IMR-90 (cell line): Measurements from ENCODE around the gene CHD2. TPM values are rescaled to one million over a fixed set of nuclear protein-coding genes. Genes with fewer than 3 reads are reported as not detected.

Experiments
- ATAC-seq: fragments of 200-7000 bp; cut with Tn5 transposase; 2 replicates; pipeline ENCODE4 v1.9.1; 2020; ENCODE audit warnings: low read depth, mild to moderate bottlenecking, moderate library complexity
- BruUV-seq: library from RNA; stranded (reverse); fragments of 400-500 nt; replicated peaks from 2 replicates; lab custom pipeline; 2021; lab: Mats Ljungman, UMichigan
- CTCF ChIA-PET: fragments of 300-600 bp; formaldehyde crosslinking; extraction: SDS; loops from one replicate; lab custom pipeline; 2021; ENCODE audit warnings: antibody characterized with exemption; lab: Yijun Ruan, JAX
- POLR2A ChIA-PET: fragments of 300-600 bp; sonication (Branson Sonifier 250); formaldehyde crosslinking; loops from one replicate; lab custom pipeline; 2022; ENCODE audit warnings: antibody characterized with exemption; ENCODE audit not compliant: unreplicated experiment; lab: Charles Lee
- DNase-seq: peaks from one replicate; pipeline ENCODE4 v3.0.0; 2013
- H2AFZ ChIP-seq: replicated peaks from 2 replicates; pipeline ENCODE3; 2013; ENCODE audit warnings: low read length, mild to moderate bottlenecking; ENCODE audit not compliant: poor library complexity
- H2AK5ac ChIP-seq: 2 replicates; pipeline ENCODE4 v1.6.1; 2013; ENCODE audit warnings: low read depth, low read length, inconsistent platforms
- H2AK9ac ChIP-seq: replicated peaks from 2 replicates; pipeline ENCODE3; 2013; ENCODE audit warnings: mild to moderate bottlenecking, low read depth, low read length, moderate library complexity; ENCODE audit not compliant: poor library complexity
- H2BK120ac ChIP-seq: 2 replicates; pipeline ENCODE4 v1.6.1; 2013; ENCODE audit warnings: low read depth, low read length, inconsistent platforms
- H2BK15ac ChIP-seq: 3 replicates; pipeline ENCODE4 v1.6.1; 2013; ENCODE audit warnings: low read depth, low read length, inconsistent platforms
- H2BK20ac ChIP-seq: 2 replicates; pipeline ENCODE4 v1.6.1; 2013; ENCODE audit warnings: low read depth, mild to moderate bottlenecking, inconsistent platforms, low read length, moderate library complexity
- H2BK5ac ChIP-seq: 2 replicates; pipeline ENCODE4 v1.6.1; 2013; ENCODE audit warnings: mild to moderate bottlenecking, low read depth, low read length, inconsistent platforms; ENCODE audit not compliant: poor library complexity, severe bottlenecking
- H3K14ac ChIP-seq: replicated peaks from 2 replicates; pipeline ENCODE4 v1.6.1; 2013; ENCODE audit warnings: low read depth, low read length, inconsistent platforms
- H3K18ac ChIP-seq: 2 replicates; pipeline ENCODE4 v1.6.1; 2013; ENCODE audit warnings: low read depth, low read length, control low read depth
- H3K23ac ChIP-seq: 2 replicates; pipeline ENCODE4 v1.6.1; 2013; ENCODE audit warnings: low read depth, low read length, inconsistent platforms
- H3K27ac ChIP-seq: 2 replicates; pipeline ENCODE4 v1.5.1; 2013; ENCODE audit warnings: mild to moderate bottlenecking, control low read depth, low read length; ENCODE audit not compliant: insufficient read depth
- H3K27me3 ChIP-seq: 2 replicates; pipeline ENCODE4 v1.6.1; 2013; ENCODE audit warnings: low read length; ENCODE audit not compliant: control insufficient read depth, insufficient read depth
- H3K36me3 ChIP-seq: 2 replicates; pipeline ENCODE4 v1.6.1; 2013; ENCODE audit warnings: low read length, mixed read lengths; ENCODE audit not compliant: control insufficient read depth, insufficient read depth
- H3K4ac ChIP-seq: 2 replicates; pipeline ENCODE4 v1.6.1; 2013; ENCODE audit warnings: low read depth, low read length, inconsistent platforms
- H3K4me1 ChIP-seq: 2 replicates; pipeline ENCODE4 v1.6.1; 2013; ENCODE audit warnings: low read length, mixed read lengths; ENCODE audit not compliant: control insufficient read depth, insufficient read depth
- H3K4me2 ChIP-seq: 2 replicates; pipeline ENCODE4 v1.6.1; 2013; ENCODE audit warnings: low read depth, mild to moderate bottlenecking, control low read depth, low read length, moderate library complexity
- H3K4me3 ChIP-seq: 2 replicates; pipeline ENCODE4 v1.5.1; 2013; ENCODE audit warnings: low read depth, mild to moderate bottlenecking, control low read depth, low read length, moderate library complexity; ENCODE audit not compliant: insufficient read depth
- H3K56ac ChIP-seq: 2 replicates; pipeline ENCODE4 v1.6.1; 2013; ENCODE audit warnings: low read length, inconsistent platforms; ENCODE audit not compliant: insufficient read depth; ENCODE audit errors: extremely low read depth
- H3K79me1 ChIP-seq, 2 experiments: 2 replicates each; pipeline ENCODE4 v1.6.1; 2013; ENCODE audit warnings: low read length in 2 of 2, inconsistent platforms in 1 of 2, low read depth in 1 of 2
- H3K9ac ChIP-seq: 2 replicates; pipeline ENCODE4 v1.6.1; 2013; ENCODE audit warnings: low read depth, low read length, control low read depth
- H3K9me1 ChIP-seq: 2 replicates; pipeline ENCODE4 v1.6.1; 2013; ENCODE audit warnings: low read length, inconsistent platforms; ENCODE audit not compliant: insufficient read depth
- H3K9me3 ChIP-seq: 2 replicates; pipeline ENCODE4 v1.6.1; 2013; ENCODE audit warnings: low read length; ENCODE audit not compliant: control insufficient read depth, insufficient read depth
- H4K20me1 ChIP-seq: 2 replicates; pipeline ENCODE4 v1.6.1; 2013; ENCODE audit warnings: low read length, inconsistent platforms; ENCODE audit not compliant: insufficient read depth
- H4K5ac ChIP-seq: 2 replicates; pipeline ENCODE4 v1.6.1; 2013; ENCODE audit warnings: mild to moderate bottlenecking, low read depth, low read length, control low read depth
- H4K8ac ChIP-seq, 2 experiments: 2 replicates each; pipeline ENCODE4 v1.6.1; 2013; ENCODE audit warnings: low read depth in 2 of 2, low read length in 2 of 2, control low read depth in 1 of 2, inconsistent platforms in 1 of 2
- H4K91ac ChIP-seq: 2 replicates; pipeline ENCODE4 v1.6.1; 2013; ENCODE audit warnings: low read depth, low read length, inconsistent platforms; ENCODE audit not compliant: insufficient read depth
- BHLHE40 ChIP-seq: fragments of 150-350 bp; IDR thresholded peaks from 2 replicates; pipeline ENCODE4 v1.6.1; 2016; ENCODE audit warnings: mild to moderate bottlenecking, low read depth, low read length
- CTCF ChIP-seq: conservative IDR thresholded peaks from 2 replicates; pipeline ENCODE4 v1.5.1; 2012; ENCODE audit warnings: mild to moderate bottlenecking, low read depth, low read length, improper control_type of control experiment
- MAZ ChIP-seq: IDR thresholded peaks from 2 replicates; pipeline ENCODE4 v1.6.1; 2012; ENCODE audit warnings: low read depth, mild to moderate bottlenecking, low read length, improper control_type of control experiment, moderate library complexity, borderline replicate concordance
- RAD21 ChIP-seq: IDR thresholded peaks from 2 replicates; pipeline ENCODE4 v1.6.1; 2012; ENCODE audit warnings: low read length, improper control_type of control experiment
- SMC3 ChIP-seq: fragments of 150-350 bp; IDR thresholded peaks from 2 replicates; pipeline ENCODE4 v1.6.1; 2016; ENCODE audit warnings: low read depth, mild to moderate bottlenecking, antibody characterized with exemption, low read length, moderate library complexity
- USF2 ChIP-seq: fragments of 150-350 bp; IDR thresholded peaks from 2 replicates; pipeline ENCODE4 v1.6.1; 2017; ENCODE audit warnings: mild to moderate bottlenecking, antibody characterized with exemption, low read length, low read depth
- WGBS, 2 experiments: methylation state at CpG; one replicate each; pipeline versions ENCODE4 v1.1.5 to v1.1.7; 2013; ENCODE audit warnings: missing lambda C conversion rate in 2 of 2; ENCODE audit not compliant: insufficient read length in 1 of 2; ENCODE audit errors: extremely low coverage in 2 of 2; 5-methylcytosine and 5-hydroxymethylcytosine counted together
- dilution Hi-C: fragments of 300-500 bp; cut with HindIII; formaldehyde crosslinking; loops from one replicate; pipeline ENCODE4 v1.14.3; 2018; ENCODE audit warnings: low sequenced_read_pairs; ENCODE audit not compliant: unreplicated experiment
- in situ Hi-C: fragments of 300-500 bp; cut with MboI; formaldehyde crosslinking; loops from 3 replicates; pipeline ENCODE4 v1.14.3; 2019; ENCODE audit warnings: low sequenced_read_pairs, inconsistent platforms, mixed read lengths
- intact Hi-C: fragments of 100-400 bp; cut with micrococcal nuclease; formaldehyde crosslinking; loops from 2 replicates; pipeline ENCODE4 v1.10.0; 2022
- polyA plus RNA-seq, 3 experiments: library from polyadenylated mRNA; depleted of rRNA; stranded (reverse); fragments of >200 nt; gene quantifications; 2 replicates each; pipeline ENCODE4 v1.2.3, GENCODE V29; 2012; ENCODE audit warnings: low replicate concordance in 1 of 3
- total RNA-seq: library from RNA; depleted of rRNA; stranded (reverse); fragments of >200 nt; gene quantifications from 2 replicates; pipeline ENCODE4 v1.2.3, GENCODE V29; 2012

CHD2 gene
- total and polyA plus RNA-seq, 2 of the 4 experiments (the other 2 are of a cell fraction) = 44.9 to 64.7 TPM

GRCh38 chr15:92936693-92937092, 36.6 kb downstream of the CHD2 start:
- Histone ChIP-seq H3K9ac (no peak overlapping the region), H2AK5ac (no peak overlapping the region), H3K9me3 (no peaks in the 10 kb centered on the region), H2BK15ac (no peak overlapping the region), H3K4me2 (no peak overlapping the region), H3K14ac (no peak overlapping the region), H3K56ac (no peak overlapping the region), H3K79me1 (peaks cover 44 to 61% of the 10 kb centered on the region in 2 experiments), H3K4me1 (no peaks in the 10 kb centered on the region; the same call in 1 of the 2 replicates), H4K91ac (no peak overlapping the region), H3K36me3 (peaks cover 66% of the 10 kb centered on the region), H2AFZ (no peak overlapping the region), H3K27me3 (no peaks in the 10 kb centered on the region), H3K27ac (no peak overlapping the region), H4K20me1 (peaks cover 4% of the 10 kb centered on the region; the same call in 1 of the 2 replicates), H4K8ac (no peak overlapping the region; a peak in 1 of 4 replicates), H3K18ac (no peak overlapping the region), H4K5ac (no peak overlapping the region), H2BK120ac (no peak overlapping the region), H3K4me3 (no peak overlapping the region), H2BK20ac (no peak overlapping the region), H3K9me1 (peaks cover 2% of the 10 kb centered on the region), H2BK5ac (no peak overlapping the region), H2AK9ac (no peak overlapping the region), H3K23ac (no peak overlapping the region), H3K4ac (no peak overlapping the region)
- dilution Hi-C loops (loop anchor here (25.0 kb wide), 1 partner anchor 124 kb away; no protein-coding TSS in a partner anchor), in situ Hi-C loops (no loop called here), intact Hi-C loops (no loop called here)
- DNase-seq (no peak), ATAC-seq (no peak)
- ChIA-PET CTCF (no interaction called here), POLR2A (no interaction called here)
- WGBS, 2 experiments = no CpG with 5 or more reads among the region's 2 CpGs
- no peak for TF ChIP-seq BHLHE40
- TF ChIP-seq MAZ = no peak
- TF ChIP-seq CTCF = no peak
- no peak for TF ChIP-seq SMC3
- no peak for TF ChIP-seq RAD21
- no peak for TF ChIP-seq USF2
- BruUV-seq = no TSS peak
